OCI-LY3 (cell line): ENCODE measurements around the gene IL36A.

Experiments used
- EZH2phosphoT487 ChIP-seq: fragments of 200-600 bp; shearing (Covaris generic); IDR thresholded peaks from 2 replicates; pipeline ENCODE4 v1.6.1; 2018; ENCODE audit warnings: antibody characterized with exemption, mixed run types, low read depth
- TF ChIP-seq, protein P1 (sequence below): fragments of 200-600, 300-600 bp; sonication (generic); IDR thresholded peaks from 2 replicates; pipeline ENCODE4 v1.5.1; 2014; ENCODE audit warnings: antibody characterized with exemption, low read length, low read depth

DNA sequence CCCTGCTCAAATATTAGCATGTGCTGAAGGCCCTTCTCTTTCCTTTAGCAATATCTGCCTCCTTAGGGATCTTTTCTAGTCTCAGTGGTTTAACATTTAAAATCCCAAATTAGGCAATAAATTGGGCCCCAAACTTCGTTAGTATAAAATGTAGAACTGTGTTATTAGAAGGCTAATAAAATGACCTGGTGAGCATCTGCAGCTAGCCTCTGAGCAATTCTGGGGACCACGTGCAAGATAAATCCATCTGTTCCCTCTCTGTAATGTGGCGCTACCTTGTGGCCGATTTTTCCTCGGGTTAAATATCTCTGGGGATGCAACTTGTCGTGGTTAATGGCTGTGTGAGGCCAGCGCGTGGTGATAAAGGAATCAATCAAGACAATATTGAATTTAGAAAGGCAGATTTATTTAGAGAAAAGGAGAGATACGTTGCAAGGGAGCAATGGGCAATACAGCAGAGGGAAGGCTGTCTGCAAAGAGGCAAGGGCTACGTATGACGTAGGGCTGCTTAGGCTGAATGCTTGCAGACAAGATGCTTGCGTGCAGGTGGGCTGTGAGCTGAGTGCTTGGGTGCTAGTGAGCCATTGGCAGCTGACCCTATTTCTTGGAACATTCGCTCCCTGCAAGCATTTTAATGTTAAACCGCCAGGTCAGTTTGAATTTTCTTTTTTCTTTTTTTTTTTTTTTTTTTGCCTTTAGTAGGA, 46.0 kb upstream of the IL36A start:
- TF ChIP-seq, protein P1, sequence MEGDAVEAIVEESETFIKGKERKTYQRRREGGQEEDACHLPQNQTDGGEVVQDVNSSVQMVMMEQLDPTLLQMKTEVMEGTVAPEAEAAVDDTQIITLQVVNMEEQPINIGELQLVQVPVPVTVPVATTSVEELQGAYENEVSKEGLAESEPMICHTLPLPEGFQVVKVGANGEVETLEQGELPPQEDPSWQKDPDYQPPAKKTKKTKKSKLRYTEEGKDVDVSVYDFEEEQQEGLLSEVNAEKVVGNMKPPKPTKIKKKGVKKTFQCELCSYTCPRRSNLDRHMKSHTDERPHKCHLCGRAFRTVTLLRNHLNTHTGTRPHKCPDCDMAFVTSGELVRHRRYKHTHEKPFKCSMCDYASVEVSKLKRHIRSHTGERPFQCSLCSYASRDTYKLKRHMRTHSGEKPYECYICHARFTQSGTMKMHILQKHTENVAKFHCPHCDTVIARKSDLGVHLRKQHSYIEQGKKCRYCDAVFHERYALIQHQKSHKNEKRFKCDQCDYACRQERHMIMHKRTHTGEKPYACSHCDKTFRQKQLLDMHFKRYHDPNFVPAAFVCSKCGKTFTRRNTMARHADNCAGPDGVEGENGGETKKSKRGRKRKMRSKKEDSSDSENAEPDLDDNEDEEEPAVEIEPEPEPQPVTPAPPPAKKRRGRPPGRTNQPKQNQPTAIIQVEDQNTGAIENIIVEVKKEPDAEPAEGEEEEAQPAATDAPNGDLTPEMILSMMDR = peak; percentile 48
- TF ChIP-seq EZH2phosphoT487 = no peak
